HG02970 (cell line): ENCODE measurements around the gene UBAC2.
A peak's percentile ranks its signal among the peaks of the same experiment; 100 is the strongest.
"Not testable (repeated sequence)": the region's sequence is repeated elsewhere in the genome, so short reads cannot be mapped to it uniquely, and the experiment has no call there.

Source experiments
- ATAC-seq: cut with Tn5 transposase; IDR thresholded peaks from one replicate; pipeline ENCODE4 v1.9.1; 2021; ENCODE audit warnings: mild to moderate bottlenecking, moderate library complexity, moderate number of reproducible peaks; ENCODE audit not compliant: unreplicated experiment, low FRiP score

Gene UBAC2

DNA sequence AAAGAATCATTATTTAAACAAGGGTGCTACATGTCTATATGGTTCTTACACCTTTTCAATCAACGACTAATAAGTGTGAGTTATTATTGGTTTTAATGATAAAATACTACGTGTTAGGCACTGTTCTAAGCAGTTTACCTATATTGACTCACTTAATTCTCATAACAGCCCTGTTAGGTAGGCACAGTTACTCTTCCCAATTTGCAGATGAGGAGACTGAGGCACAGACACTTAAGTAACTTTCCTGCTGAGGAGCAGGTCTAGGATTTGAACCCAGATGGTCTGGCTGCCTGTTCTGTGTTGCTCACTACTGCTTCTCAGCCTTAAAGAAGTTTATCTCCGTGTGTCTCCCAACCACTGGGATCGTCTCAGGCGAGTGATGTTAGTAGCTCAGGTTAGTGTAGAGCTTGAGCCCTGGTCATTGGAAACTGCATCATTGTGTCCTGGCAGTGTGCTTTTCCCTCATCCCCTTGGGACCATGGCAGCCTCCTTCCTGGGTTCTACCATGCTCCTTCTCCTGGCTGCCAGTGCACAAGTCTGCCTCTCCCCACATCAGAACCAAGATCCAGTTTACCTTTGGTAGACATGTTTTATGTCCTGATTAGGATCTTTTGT is 10.9 kb downstream of the UBAC2 start:
- no peak for ATAC-seq

DNA sequence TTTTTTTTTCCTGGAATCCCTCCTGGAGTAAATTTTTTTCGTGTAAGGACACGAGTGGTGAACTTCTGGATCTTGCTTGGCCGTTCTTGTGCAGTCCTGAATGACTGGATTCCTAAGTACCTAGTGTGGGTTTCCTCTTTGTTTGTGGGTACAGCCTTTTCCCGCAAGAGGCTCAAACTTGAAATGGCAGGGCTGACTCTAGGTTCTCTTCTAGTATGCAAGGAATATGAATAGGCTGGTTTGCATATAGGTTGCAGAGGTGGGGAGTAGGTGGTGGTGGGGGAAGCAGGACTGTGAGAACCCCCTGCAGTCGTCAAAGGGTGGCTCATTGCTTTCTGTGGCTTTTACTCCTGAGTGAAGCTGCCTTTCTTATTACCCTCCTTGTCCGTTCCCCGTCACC is 13.6 kb downstream of the UBAC2 start:
- no peak for ATAC-seq

DNA sequence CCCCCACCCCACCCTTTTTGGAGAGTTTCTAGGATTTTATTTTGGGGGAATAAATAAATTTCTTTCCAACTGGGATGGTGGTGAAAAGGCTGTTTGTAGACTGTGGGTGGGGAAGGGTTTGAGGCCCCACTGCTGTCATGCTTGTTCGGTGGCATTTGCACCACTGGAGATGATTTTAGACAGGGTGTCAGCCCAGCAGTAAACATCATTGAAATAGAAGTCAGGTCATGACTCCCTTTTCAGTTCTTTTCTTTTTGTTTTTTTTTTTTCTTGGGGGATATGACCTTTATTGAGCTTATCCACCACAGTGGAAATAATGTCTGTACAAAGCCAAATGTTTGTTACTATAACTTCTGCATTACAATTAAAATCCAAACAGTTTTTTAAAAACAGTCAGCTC is 14.1 kb downstream of the UBAC2 start:
- ATAC-seq: no peak

DNA sequence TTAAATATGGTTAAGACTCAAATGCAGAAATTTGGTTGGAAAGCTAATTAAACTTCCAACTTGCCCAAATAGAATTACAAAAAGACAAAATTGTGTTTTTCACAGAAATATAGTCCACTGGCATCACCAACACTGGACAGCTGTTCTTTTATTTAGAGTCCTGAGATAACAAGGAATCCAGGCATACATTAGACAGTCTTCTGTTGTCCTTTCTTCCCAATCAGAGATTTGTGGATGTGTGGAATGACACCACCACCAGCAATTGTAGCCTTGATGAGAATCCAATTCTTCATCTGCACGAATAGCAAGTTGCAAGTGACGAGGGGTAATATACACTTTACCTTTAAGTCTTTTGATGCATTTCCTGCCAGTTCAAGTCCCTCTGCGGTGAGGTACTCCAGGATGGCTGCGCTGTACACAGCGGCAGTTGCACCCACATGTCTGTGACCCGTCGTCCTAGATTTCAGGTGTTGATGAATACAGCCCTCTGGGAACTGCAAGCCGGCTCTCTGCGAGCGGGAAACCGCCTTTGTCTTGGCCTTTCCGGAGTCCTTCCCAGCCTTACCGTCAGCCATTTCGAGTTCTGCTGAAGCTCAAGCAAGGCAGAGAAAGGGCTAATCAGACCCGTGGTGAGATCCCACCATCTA is 14.7 kb downstream of the UBAC2 start:
- ATAC-seq: no peak

DNA sequence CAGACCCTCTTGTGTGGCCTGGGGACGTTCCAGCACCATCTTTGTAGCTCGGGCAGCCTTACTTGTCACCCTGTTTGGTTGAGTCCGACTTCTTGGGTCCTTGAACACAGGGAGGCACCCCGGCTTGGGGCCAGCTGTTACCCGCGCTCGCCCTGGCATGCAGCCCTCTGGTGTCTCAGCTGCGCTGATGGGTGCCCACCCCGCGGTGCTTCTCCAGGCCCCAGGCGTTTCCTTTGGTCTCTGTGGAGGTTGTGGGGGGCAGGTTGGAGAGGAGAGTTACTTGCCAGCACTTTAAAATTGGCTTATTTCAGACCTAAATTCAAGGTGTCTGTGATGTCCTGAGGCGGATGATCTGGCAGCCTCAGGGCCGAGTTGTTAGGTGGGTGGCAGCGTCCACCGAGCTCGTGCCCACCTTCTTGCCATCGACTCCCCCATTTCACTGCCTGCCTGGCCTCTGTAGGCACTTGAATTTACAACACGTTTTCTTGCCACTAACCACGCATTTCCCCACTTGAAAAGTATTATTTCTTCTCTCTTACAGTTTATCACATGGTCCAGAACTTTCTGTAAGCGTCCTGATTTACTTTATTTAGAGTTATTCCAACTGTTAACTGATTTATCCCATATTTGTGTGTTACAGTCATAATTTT is 16.9 kb downstream of the UBAC2 start:
- no peak for ATAC-seq

DNA sequence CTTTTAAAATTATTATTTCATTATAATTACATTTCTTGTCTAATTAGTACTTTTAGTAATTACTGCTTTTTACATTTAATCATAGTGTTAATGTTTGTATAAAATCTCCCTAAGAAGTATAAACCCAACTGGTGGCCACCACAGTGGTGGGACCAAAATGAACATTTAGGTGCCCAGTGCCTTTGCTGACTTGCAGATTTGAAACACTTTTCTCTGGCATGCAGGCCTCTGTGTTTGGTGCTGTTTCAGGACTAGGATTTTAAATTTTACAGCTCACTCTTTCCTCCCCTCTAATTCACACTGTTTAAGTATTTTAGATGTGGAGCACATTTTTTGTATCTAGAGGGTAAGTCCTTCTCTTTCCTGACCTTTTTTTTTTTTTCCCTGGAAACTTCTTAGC is 17.5 kb downstream of the UBAC2 start:
- ATAC-seq: no peak

DNA sequence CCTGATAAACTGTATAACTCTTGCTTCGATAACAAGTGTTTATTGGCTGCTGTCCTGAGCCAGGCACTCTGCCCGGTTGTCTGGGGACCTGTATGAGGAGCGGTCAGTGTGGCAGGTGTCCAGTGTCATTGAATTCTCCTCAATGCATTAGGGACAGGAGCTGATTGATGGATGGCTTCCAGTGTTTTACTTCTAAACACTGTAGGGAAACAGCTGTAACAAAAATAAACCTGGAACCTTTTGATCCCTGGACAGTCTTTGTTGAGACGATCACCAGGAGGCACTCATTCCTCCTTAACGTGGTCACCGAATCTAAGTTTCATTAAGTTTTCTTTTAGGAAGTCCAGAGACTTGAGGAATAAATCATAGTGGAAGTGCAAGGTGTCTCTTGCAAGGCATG is 17.9 kb downstream of the UBAC2 start:
- no peak for ATAC-seq

DNA sequence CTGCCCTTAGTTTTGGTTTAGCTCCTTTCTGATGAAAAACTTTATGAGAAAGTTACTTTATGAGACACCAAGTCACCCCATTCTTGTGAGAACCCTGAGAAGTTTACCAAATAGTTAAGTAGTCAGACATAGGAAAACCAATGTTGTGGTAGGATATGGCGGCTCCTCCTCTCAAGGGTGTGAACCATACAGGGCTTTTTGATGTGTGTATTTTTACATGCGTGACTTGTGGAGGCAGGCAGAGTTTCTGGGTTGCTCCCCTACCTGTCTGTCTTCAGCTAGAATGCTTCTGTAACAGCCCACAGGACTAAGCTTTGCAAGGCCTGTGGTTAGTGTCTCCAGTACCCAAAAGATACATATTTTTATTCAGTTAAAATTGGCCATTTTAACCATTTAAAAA is 18.3 kb downstream of the UBAC2 start:
- ATAC-seq: no peak

DNA sequence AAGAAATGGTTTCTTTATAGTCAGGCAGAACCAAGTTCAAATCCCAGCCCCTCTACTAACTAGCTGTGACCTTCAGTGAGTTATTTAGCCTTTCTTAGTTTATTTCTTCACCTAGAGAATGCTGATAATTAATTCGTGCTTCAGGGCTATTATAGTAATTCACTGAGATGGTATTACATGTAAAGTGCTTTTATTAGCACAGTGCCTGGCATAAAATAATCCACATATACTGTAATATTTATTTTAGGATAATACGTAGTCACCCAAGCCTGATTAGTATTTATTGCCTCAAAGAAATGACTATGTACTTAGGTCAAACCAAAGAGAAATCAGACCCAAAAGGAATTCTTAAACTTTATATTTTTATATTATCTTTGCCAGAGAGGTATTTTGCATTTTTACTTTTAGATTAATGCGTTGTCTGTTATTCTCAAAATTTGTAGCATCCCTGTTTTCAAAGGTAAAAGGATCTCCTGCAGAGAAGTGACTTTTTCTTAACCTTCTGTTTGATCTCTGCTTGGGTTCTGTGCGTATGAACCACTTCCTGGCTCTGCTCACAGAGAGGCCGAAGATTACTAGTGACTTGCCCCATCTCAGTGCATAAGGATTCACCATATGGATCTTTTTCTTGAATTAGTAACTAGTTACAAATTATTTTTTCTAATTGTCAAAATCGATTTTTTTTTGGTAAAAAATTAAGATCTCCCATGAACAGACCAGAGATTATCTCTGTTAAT is 19.7 kb downstream of the UBAC2 start:
- no peak for ATAC-seq

DNA sequence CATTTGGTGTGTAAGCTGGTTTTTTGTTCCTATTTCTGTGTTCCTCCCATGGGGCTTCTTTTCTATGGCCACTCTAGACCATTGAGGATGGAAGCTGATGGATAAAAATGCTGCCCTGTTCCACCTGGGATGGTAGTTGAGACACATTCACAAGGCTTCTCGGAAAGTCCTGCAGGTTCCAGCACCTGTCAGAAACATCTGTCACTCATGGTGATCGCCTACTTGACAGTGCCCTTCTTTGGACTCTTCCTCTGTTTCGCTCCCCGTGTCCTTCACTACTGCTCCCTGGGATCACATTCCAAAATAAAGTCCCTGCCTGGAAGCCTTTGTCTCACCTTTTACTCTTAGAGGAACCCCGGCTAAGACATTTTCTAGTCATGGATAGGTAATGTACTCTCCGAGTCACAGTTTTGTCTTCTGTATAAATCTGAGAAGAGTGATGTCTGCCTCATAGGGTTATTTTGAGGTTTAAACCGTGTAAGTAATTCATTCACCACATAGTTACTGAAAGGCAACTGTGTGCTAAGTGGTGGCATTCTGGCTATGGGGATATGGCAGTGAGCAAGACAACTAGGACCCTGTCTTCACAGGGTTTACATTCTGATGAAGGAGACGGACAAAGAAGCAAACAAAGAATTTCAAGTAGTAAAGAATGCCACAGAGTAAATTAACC is 21.0 kb downstream of the UBAC2 start:
- no peak for ATAC-seq

DNA sequence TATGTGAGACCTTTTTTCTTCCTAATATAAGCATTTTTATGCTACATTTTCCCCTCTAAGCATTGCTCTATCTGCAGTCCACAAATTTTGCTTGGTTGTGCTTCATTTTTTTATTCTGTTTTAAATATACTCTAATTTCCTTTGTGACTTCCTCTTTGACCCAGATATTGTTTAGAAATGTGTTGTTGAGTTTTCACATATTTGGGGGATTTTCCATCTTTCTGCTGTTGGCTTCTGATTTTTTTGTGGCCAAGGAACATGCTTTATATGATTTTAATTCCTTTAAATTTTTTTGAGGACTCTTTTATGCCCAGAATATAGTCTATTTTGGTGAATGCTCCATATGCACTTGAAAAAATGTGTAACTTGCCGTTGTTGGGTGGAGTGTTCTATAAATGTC is 22.9 kb downstream of the UBAC2 start:
- no peak for ATAC-seq

DNA sequence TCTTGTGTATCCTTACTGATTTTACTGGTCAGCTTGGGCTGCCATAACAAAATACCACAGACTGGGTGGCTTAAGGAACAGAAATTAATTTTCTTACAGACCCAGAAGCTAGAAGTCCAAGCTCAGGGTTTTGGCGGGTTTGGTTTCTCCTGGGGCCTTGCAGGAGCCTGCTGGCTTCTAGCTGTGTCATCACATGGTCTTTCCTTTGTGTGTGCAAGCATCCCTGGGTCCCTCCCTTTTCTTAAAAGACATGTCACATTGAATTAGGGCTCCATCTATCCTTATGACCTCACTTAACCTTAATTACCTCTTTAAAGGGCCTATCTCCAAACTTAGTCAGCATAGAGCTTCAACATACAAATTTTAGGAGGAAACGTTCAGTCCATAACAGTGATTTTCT is 23.4 kb downstream of the UBAC2 start:
- ATAC-seq: no peak

DNA sequence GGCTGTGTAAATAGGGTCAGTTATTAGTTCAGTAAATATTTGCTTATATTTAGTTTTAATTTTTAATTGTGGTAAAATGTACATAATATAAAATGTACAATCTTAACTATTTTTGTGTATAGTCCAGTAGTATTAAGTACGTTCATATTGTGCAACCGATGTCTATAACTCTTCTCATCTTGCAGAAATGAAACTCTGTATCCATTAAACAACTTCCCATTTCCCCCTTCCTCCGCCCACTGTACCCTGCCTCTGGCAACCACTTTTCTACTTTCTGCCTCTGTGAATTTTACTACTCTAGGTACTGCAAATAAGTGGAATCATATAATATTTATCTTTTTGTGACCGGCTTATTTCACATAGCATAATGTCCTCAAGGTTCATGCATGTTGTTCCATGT is 24.4 kb downstream of the UBAC2 start:
- ATAC-seq: no peak

DNA sequence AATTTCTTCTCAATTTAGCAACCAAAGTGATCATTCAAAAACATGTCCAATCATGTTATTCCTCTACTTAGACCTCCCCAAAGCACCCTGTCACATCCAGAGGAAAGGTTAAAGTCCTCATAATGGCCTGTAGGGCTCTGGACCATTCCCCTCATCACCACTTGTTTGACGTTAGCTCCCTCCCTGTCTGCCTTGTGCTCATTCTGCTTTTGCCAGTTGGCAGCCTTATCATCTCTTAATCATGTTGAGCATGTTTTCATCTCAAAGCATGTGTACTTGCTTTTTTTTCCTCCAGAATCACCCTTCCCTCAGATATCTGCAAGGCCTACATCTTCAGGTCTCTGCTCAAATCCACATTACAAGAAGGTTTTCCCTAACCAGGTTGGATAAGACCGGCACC is 25.9 kb downstream of the UBAC2 start:
- ATAC-seq: no peak

DNA sequence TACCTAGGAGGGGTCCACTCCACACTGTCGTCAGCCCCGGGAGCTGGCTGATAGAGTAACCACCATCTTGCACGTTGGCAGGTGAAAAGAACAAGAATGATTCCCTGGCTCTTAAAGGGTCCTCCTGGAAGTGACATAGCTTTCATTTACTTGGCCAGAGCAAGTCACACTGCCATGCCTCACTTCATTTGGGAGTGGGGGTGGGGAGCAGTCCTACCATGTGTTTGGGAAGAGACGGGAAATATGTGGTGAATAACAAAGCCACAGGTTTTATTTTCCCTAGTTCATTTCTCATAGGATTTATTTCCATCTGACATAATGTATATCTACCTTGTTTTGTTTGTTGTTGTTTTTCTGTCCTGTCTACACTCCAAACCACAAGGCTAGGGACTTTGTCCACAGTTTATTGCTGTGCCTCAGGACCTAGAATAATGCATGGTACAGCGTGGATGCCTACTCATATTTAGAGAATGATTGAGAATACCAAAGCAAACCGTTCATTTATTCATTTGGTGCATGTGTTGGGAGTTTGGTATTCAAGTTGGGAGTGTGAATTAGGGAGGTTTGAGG is 26.8 kb downstream of the UBAC2 start:
- ATAC-seq: no peak

DNA sequence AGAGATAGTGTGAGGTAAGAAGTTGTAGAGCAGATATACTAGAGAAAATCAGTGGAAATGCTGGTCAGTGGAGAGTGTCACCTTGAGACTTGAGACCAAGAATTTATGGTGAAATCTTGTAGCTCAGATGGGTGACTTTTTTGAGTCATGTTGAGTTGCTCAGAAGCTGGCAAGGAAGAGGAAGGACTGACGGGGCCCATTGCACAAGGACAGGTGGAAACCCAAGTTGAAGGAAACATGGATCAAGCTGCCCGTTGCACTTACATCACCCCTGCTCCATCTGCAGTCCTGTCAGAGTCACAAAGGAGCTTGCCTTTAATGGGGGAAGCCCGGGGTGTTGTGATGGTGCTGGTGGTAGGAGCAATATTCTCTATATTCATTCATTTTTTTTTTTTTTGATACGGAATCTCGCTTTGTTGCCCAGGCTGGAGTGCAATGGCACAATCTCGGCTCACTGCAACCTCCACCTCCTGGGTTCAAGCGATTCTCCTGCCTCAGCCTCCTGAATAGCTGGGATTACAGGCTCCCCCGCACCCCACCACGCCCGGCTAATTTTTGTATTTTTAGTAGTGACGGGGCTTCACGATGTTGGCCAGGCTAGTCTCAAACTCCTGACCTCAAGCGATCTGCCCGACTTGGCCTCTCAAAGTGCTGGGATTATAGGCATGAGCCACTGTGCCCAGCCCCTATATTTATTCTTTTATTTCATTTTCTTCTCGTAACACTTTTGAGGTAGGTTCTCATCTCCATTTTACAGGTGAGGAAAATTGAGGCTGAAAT is 27.4 kb downstream of the UBAC2 start:
- ATAC-seq: no peak

DNA sequence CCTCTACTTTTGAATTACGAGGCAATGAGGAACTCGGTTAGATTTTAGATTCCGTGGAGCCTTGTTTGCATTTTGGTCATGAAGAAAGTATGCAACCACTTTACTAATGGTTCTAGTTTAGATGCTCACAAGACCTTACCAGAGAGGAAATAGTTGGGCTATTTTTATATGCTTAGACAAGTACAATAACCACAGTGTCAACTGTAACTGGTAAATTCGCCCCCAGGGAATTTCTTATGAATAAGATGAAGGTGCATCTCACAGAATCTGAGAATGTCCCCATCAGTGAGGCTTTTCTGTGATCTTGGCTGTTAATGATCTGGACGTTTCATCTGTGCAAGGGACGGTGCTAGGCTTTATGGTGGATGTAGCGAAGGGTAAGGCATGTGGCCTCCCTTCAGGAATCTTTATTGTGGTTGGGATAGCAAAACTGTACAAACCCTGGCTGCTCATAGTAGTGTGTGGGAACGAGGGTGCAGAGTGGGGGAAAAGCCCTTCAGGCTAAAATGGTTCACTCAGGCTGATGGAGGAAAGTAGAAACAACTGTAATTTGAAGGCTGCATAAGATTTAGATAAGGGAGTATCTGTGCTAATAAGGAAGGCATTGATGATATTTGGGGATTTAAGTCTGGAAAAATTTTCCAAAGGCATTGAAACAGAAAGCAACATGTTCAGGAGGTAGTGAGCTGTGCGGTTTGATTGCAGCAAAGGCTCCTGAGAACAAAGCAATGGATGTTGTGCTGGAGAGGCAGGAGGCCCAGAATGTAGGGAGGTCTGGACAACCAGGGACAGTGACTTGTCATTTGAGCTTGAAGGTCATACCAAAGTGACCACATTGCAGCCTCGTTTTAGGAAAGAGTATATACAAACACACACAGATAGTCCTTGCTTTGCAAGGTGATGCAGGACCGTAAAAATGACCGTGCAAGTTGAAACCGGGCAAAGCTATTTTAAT is 28.4 kb downstream of the UBAC2 start:
- peak; percentile 87 for ATAC-seq

DNA sequence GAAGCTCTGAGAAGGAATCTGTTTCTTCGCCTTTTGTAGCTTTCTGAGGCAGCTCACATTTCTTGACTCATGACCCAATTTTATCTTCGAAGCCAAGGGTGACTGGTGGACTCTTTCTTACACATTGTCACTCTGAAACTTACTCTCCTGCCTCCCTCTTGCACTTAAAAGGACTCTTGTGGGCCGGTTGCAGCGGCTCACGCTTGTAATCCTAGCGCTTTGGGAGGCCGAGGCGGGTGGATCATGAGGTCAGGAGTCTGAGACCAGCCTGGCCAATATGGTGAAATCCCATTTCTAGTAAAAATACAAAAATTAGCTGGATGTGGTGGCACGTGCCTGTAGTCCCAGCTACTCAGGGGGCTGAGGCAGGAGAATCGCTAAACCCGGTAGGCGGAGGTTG is 29.9 kb downstream of the UBAC2 start:
- ATAC-seq: not testable (repeated sequence)

DNA sequence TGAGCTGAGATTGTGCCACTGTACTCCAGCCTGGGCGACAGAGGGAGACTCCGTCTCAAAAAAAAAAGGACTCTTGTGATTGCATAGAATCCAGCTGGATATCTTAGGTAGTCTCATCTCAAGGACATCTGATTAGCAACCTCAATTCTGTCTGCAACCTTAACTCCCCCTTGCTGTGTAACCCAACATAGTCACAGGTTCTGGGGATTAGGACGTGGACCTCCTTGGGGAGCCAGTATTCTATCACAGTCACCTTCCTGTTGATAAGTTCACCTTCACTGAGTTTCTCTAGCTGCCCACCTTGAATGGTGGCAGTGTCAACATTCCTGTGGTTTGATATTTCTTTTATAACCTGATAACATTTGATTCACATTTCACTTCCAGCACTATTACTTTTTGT is 30.3 kb downstream of the UBAC2 start:
- no peak for ATAC-seq
